Epithelial cell of proximal tubule (primary cell): ENCODE measurements around the gene OSBPL2. TPM values are rescaled to one million over a fixed set of nuclear protein-coding genes. Genes with fewer than 3 reads are reported as not detected.

Experiments
- DNase-seq: peaks from one replicate; pipeline ENCODE4 v3.0.0-alpha.2; 2011; ENCODE audit warnings: low read depth
- H3K4me3 ChIP-seq: 2 replicates; pipeline ENCODE4 v1.5.1; 2011; ENCODE audit warnings: low read depth, mild to moderate bottlenecking, low read length
- total RNA-seq: library from RNA; depleted of rRNA; stranded (reverse); fragments of >200 nt; gene quantifications from 2 replicates; pipeline ENCODE4 v1.2.3, GENCODE V29; 2015
- TF ChIP-seq, protein P1 (sequence below): conservative IDR thresholded peaks from 2 replicates; pipeline ENCODE4 v1.5.1; 2012; ENCODE audit warnings: low read depth, mild to moderate bottlenecking, low read length

The OSBPL2 gene
- total RNA-seq, 1 donor from 2014 or later: 20.6 TPM

DNA sequence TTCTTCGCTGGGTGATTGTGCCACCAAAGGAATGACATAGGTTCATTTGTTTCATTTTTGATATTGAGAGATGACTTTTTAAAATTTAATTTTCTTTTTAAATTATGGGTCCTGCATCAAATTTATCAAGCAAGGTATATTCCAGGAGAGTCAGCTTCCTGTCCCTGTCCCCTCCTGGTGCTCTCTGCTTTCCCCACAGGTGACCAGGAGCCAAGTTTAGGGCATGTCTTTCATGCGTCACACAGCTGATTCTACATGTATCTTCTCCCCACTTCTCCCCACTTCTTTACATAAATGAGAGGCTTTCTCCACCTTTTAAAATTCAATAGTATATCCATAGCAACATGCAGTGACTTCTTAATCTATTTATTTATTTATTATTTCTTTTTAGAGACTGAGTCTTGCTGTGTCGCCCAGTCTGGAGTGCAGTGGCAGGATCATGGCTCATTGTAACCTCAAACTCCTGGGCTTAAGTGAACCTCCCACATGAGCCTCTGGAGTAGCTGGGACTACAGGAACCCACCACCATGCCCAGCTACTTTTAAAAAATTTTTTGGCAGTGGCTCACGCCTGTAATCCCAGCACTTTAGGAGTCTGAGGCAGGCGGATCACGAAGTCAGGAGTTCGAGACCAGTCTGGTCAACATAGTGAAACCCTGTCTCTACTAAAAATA is 30.0 kb downstream of the OSBPL2 start:
- H3K4me3 ChIP-seq: no peak overlapping the region
- DNase-seq: no peak
- TF ChIP-seq, protein P1, sequence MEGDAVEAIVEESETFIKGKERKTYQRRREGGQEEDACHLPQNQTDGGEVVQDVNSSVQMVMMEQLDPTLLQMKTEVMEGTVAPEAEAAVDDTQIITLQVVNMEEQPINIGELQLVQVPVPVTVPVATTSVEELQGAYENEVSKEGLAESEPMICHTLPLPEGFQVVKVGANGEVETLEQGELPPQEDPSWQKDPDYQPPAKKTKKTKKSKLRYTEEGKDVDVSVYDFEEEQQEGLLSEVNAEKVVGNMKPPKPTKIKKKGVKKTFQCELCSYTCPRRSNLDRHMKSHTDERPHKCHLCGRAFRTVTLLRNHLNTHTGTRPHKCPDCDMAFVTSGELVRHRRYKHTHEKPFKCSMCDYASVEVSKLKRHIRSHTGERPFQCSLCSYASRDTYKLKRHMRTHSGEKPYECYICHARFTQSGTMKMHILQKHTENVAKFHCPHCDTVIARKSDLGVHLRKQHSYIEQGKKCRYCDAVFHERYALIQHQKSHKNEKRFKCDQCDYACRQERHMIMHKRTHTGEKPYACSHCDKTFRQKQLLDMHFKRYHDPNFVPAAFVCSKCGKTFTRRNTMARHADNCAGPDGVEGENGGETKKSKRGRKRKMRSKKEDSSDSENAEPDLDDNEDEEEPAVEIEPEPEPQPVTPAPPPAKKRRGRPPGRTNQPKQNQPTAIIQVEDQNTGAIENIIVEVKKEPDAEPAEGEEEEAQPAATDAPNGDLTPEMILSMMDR: no peak

DNA sequence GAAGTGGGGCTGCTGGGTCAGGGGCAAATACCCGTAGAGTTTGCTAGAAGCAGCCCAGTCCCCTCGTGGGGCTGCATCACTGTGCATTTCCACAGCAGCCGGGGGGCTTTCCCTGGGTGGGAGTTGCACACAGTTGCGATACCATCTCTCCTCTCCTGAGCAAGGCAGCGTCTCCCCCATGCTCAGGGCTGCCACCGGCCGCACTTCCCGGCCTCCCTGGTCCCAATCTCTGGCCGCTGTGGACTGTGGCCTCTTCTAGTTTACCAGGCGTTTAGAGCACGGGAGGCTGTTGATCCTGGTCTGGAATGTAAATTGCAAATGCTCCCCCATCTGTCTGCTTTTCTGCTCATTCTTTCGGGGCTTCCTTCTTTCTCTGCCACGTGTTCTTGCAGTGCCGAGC is 31.1 kb downstream of the OSBPL2 start:
- no peak overlapping the region for H3K4me3 ChIP-seq
- TF ChIP-seq, protein P1: no peak
- DNase-seq: no peak

DNA sequence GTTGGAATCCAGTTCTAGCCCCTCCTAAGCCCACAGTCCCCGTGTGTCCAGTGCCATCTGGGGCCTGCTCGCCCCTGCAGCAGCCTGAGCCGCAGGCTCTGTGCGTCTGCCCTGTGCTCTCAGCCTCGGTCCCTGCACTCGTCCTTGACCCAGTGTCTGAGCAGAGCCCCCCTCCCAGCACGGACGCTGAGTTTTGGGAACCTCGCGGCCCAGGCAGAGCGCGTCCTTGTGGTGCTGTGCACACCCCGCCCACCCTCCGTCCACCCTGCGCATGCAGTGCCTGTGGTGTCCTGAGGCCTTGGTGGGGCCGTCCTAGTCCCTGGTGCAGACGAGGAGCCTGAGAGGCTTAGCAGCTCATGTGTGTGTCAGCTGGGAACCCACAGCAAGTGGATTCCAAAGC is 31.6 kb downstream of the OSBPL2 start:
- TF ChIP-seq, protein P1: no peak
- H3K4me3 ChIP-seq: no peak overlapping the region
- DNase-seq: no peak

DNA sequence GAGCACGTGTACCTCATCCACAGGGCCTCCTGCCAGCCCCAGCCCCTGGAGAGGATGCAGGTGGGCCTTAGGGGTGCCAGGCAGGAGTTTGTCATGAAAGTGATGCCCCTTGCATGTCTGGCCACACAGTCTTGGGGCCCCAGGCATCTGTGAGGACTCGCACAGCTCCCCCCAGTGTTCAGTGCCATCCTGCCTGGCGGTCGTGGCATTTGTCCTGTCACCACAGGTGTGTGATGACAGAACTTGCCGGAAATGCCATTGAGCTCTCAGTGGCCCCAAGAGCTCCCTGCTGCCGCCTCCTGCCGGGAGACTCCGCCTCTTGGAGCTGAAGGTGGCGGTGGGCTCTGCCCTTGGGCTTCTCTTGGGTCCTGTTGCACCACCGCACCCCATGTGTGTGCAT is 33.9 kb downstream of the OSBPL2 start:
- no peak for DNase-seq
- H3K4me3 ChIP-seq: no peak overlapping the region
- TF ChIP-seq, protein P1: no peak

DNA sequence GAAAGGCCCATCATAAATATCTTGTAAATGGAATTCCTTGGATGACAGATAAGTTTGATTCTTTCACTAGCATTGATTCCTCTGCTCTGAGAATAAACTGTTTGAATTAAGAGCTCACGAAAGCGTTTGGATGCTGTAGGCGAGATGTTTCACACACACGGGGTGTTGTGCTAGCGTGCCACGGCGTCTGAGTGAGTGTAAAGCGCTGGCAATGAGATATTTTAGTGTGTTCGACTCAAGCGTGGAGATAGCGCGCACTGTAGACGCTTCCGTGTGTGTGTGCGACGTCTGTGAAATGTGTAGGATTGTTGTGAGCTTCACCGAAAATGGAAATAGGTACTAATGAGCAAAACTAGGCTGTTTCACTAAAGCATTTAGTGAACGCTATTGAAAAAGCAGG is 35.1 kb downstream of the OSBPL2 start:
- TF ChIP-seq, protein P1: no peak
- no peak overlapping the region for H3K4me3 ChIP-seq
- DNase-seq: no peak

DNA sequence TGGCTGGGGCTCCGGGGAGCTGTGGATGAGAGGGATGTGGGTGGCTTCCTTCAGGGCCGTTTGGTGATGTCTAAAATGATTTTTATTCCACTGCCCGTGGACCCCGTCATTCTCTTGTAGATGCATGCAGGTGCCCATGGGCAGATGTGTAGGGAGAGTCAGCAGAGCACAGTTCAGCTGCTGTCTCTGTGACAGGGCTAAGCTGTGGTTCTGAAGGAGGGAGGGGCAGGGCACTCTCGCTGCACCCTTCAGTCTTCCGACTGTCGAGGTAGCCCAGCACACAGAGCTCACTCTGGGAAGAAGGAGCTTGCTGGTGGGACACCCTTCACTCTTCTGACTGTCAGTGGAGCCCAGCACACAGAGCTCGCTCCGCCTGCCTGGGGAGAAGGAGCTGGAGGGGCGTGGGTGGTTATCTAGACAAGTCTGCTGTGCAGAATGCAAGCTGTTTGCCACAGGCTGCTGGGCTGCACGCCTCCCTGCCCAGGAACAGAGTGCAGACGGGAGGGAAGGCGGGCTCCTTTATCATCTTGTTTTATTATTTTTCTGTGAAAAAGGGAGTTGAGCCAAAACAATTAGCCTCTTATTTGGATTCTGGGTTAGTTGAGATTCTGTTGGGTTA is 36.1 kb downstream of the OSBPL2 start:
- DNase-seq: no peak
- no peak overlapping the region for H3K4me3 ChIP-seq
- TF ChIP-seq, protein P1: no peak

DNA sequence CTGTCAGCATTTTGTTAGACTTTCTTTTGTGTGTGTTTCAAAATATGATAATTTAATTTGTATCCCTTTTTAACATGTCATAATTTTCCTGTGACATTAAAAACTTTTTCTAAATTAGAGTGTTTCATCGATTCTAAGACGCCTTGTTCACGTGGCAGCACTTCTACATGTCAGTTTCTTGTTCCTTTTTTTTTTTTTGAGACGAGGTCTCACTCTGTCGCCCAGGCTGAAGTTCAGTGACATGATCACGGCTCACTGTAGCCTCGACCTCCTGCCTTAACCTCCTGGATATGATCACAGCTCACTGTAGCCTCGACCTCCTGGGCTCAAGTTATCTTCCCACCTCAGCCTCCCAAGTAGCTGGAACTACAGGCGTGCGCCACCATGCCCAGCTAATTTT is 36.9 kb downstream of the OSBPL2 start:
- DNase-seq: no peak
- TF ChIP-seq, protein P1: no peak
- H3K4me3 ChIP-seq: no peak overlapping the region
